K562 (cell line): ENCODE data around the gene ZNF22. TPM values are rescaled to one million over a fixed set of nuclear protein-coding genes. Genes with fewer than 3 reads are reported as not detected.

Experiments
- CBFA2T3 ChIP-seq: fragments of 450-650 bp; IDR thresholded peaks from 2 replicates; pipeline ENCODE4 v1.6.1; 2017
- PHF20 ChIP-seq: fragments of 450-650 bp; IDR thresholded peaks from 2 replicates; pipeline ENCODE4 v1.6.1; 2018; ENCODE audit not compliant: partially characterized antibody
- POLR2G ChIP-seq: fragments of 200-400 bp; formaldehyde crosslinking; IDR thresholded peaks from 2 replicates; pipeline ENCODE4 v1.6.1; 2017; ENCODE audit warnings: low read depth, mild to moderate bottlenecking, antibody characterized with exemption, low read length, moderate library complexity
- U2AF1 ChIP-seq: fragments of 200-400 bp; formaldehyde crosslinking; optimal IDR thresholded peaks from 2 replicates; pipeline ENCODE3; 2017; ENCODE audit warnings: mild to moderate bottlenecking, low read depth, low read length, moderate library complexity
- ZFP36 ChIP-seq: fragments of 150-350 bp; IDR thresholded peaks from 2 replicates; pipeline ENCODE4 v1.6.1; 2018; ENCODE audit warnings: low read length, low read depth; ENCODE audit not compliant: partially characterized antibody
- polyA plus RNA-seq, 8 experiments: library from polyadenylated mRNA; depleted of rRNA in 4 of 8; stranded (reverse) in 5 of 8; unstranded in 3 of 8; fragments of >200 nt; fragmentation: Nextera tagmentation in 2 of 8; fragmentation: Illumina TruSeq in 1 of 8; extraction: Ambion mirVana in 2 of 8; extraction: Trizol in 1 of 8; gene quantifications; 2 replicates each; pipeline versions ENCODE4 v1.2.1 to v1.2.3, GENCODE V29; 2011 to 2014; ENCODE audit warnings: inconsistent platforms in 1 of 8, missing spikeins in 1 of 8
- total RNA-seq, 7 experiments: library from RNA; depleted of rRNA in 6 of 7; stranded (reverse); fragments of >200 nt in 6 of 7; fragmentation: Illumina TruSeq in 2 of 7; extraction: Trizol in 2 of 7; gene quantifications; 2 replicates each; pipeline versions ENCODE4 v1.2.1 to v1.2.3, GENCODE V29; 2011 to 2021; ENCODE audit warnings: low replicate concordance in 1 of 7
- TF ChIP-seq, protein P1 (sequence below): fragments of 250-450 bp; sonication (Bioruptor Pico); IDR thresholded peaks from 2 replicates; pipeline ENCODE4 v1.8.0; 2022; ENCODE audit warnings: moderate library complexity, mild to moderate bottlenecking, inconsistent platforms
- TF ChIP-seq, protein P2 (sequence below): fragments of 450-650 bp; formaldehyde crosslinking; IDR thresholded peaks from 2 replicates; pipeline ENCODE4 v1.4.0; 2020; ENCODE audit warnings: mild to moderate bottlenecking, mixed read lengths
- TF ChIP-seq, protein P3 (sequence below): IDR thresholded peaks from 2 replicates; pipeline ENCODE4 v1.6.1; 2011; ENCODE audit not compliant: insufficient read length; ENCODE audit errors: extremely low read depth
- TF ChIP-seq, protein P4 (sequence below): IDR thresholded peaks from 2 replicates; pipeline ENCODE4 v1.6.1; 2011; ENCODE audit warnings: borderline replicate concordance, low read depth, mild to moderate bottlenecking, moderate library complexity, low read length; ENCODE audit not compliant: insufficient read depth, poor library complexity, severe bottlenecking

The ZNF22 gene
- total and polyA plus RNA-seq, 9 of the 15 experiments (the other 6 are each of a cell fraction or from before 2014, with no cell fraction given): 36.2 to 98.7 (median 51.2) TPM

DNA sequence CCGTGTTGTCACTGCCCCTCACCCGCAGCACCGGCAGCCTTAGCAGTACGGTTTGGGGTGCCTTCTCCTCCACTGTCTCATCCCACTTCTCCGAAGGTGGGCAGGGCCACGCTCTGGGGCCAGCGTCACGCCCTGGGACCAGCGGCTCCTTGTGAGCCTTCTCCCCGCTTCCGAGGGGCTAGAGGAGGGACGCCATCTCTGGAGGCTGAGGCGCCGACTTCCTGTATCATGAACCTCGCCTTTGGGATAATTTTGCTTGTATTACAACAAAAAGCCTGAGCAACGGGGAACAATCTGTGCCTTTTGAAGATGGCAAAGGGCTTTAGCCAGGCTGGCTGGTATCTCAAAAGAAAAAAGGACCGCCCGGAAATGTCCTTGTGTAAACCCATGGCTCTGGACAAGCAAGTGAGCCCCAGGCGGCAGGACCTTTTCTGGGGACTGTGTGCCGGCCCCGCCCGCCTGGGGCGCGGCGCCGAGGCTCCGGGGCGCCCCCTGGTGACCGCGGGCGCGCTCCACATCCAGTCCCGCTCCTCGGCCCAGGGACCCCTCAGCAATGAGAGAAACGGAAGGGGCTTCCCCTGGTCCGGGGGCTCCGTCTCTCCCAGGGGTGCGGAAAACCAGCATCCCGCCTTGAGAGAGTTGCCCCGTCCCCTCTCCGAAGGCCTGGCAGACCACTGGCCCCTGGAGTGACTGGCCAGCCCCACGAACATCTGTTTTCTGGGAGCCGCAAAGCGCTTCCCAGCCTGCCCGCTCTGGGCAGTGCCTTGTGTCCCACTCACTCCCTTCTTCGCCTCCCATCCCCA lies 25.9 kb upstream of the ZNF22 start (continued):
- TF ChIP-seq, protein P1, sequence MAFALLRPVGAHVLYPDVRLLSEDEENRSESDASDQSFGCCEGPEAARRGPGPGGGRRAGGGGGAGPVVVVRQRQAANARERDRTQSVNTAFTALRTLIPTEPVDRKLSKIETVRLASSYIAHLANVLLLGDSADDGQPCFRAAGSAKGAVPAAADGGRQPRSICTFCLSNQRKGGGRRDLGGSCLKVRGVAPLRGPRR: no peak
- TF ChIP-seq, protein P2, sequence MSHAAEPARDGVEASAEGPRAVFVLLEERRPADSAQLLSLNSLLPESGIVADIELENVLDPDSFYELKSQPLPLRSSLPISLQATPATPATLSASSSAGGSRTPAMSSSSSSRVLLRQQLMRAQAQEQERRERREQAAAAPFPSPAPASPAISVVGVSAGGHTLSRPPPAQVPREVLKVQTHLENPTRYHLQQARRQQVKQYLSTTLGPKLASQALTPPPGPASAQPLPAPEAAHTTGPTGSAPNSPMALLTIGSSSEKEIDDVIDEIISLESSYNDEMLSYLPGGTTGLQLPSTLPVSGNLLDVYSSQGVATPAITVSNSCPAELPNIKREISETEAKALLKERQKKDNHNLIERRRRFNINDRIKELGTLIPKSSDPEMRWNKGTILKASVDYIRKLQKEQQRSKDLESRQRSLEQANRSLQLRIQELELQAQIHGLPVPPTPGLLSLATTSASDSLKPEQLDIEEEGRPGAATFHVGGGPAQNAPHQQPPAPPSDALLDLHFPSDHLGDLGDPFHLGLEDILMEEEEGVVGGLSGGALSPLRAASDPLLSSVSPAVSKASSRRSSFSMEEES (CRISPR knock-in tag): no peak
- TF ChIP-seq, protein P3, sequence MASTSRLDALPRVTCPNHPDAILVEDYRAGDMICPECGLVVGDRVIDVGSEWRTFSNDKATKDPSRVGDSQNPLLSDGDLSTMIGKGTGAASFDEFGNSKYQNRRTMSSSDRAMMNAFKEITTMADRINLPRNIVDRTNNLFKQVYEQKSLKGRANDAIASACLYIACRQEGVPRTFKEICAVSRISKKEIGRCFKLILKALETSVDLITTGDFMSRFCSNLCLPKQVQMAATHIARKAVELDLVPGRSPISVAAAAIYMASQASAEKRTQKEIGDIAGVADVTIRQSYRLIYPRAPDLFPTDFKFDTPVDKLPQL: no peak
- TF ChIP-seq CBFA2T3 (no peak), U2AF1 (no peak), POLR2G (peak; percentile 86), ZFP36 (peak; percentile 19), PHF20 (no peak)
- TF ChIP-seq, protein P4, sequence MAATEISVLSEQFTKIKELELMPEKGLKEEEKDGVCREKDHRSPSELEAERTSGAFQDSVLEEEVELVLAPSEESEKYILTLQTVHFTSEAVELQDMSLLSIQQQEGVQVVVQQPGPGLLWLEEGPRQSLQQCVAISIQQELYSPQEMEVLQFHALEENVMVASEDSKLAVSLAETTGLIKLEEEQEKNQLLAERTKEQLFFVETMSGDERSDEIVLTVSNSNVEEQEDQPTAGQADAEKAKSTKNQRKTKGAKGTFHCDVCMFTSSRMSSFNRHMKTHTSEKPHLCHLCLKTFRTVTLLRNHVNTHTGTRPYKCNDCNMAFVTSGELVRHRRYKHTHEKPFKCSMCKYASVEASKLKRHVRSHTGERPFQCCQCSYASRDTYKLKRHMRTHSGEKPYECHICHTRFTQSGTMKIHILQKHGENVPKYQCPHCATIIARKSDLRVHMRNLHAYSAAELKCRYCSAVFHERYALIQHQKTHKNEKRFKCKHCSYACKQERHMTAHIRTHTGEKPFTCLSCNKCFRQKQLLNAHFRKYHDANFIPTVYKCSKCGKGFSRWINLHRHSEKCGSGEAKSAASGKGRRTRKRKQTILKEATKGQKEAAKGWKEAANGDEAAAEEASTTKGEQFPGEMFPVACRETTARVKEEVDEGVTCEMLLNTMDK: peak; percentile 63
